HT1080 (cell line): ENCODE measurements around the gene SMIM24. TPM values are rescaled to one million over a fixed set of nuclear protein-coding genes. Genes with fewer than 3 reads are reported as not detected.
"Not testable (repeated sequence)": the region's sequence is repeated elsewhere in the genome, so short reads cannot be mapped to it uniquely, and the experiment has no call there.

Experiments used
- DNase-seq: peaks from one replicate; pipeline ENCODE4 v3.0.0-alpha.2; 2015; ENCODE audit warnings: low read depth
- small RNA-seq: library from RNA; depleted of rRNA; stranded (forward); fragments of <200 nt; gene quantifications from one replicate; pipeline ENCODE3, GENCODE V24; 2014
- total RNA-seq: library from RNA; depleted of rRNA; stranded (reverse); fragments of >200 nt; shearing (Covaris generic); gene quantifications from 2 replicates; pipeline ENCODE4 v1.2.3, GENCODE V29; 2014; rRNA removed

The SMIM24 gene
- total RNA-seq, 1 experiment from 2014 or later = not detected

GRCh38 chr19:3434630-3435553, 45.4 kb downstream of the SMIM24 start:
- DNase-seq = peak; percentile 95

- no peak for DNase-seq
Observed at GRCh38 chr19:3433805-3434540, 46.4 kb downstream of the SMIM24 start.

GRCh38 chr19:3433313-3433712, 47.0 kb downstream of the SMIM24 start:
- DNase-seq = no peak

- DNase-seq = no peak
Observed at GRCh38 chr19:3431760-3432397, 48.4 kb downstream of the SMIM24 start.

- DNase-seq = not testable (repeated sequence)
Observed at GRCh38 chr19:3430366-3430680, 50.0 kb downstream of the SMIM24 start.

GRCh38 chr19:3426433-3426832, 53.9 kb downstream of the SMIM24 start:
- DNase-seq = no peak

Small RNA genes within 50 kb of the gene (small RNA-seq; reads per million reads assigned to genes)
- gene RF00212 = not detected

Other genes with a start within 250 kb of the SMIM24 start
- 22.5 and 33.2 TPM in 2 replicates for gene NFIC, start 113.9 kb downstream of the SMIM24 start, total RNA-seq
- gene SMIM44, start 2.9 kb upstream of the SMIM24 start, total RNA-seq = not detected in 2 replicates
- gene DOHH, start 20.1 kb upstream of the SMIM24 start, total RNA-seq = 37.0 and 45.3 TPM in 2 replicates
- gene FZR1, start 25.8 kb upstream of the SMIM24 start, total RNA-seq = 60.9 and 73.5 TPM in 2 replicates
- 0.60 TPM in 1 of 2 replicates, not detected in the other for gene TEKTIP1, start 58.6 kb upstream of the SMIM24 start, total RNA-seq
- 109 and 132 TPM in 2 replicates for gene MFSD12, start 77.1 kb upstream of the SMIM24 start, total RNA-seq
- gene HMG20B, start 92.4 kb upstream of the SMIM24 start, total RNA-seq = 57.1 and 69.3 TPM in 2 replicates
- gene GIPC3, start 105.0 kb upstream of the SMIM24 start, total RNA-seq = 0.02 and 0.03 TPM in 2 replicates
- gene TBXA2R, start 126.3 kb upstream of the SMIM24 start, total RNA-seq = 0.40 and 0.96 TPM in 2 replicates
- gene CACTIN, start 146.3 kb upstream of the SMIM24 start, total RNA-seq = 27.8 and 33.4 TPM in 2 replicates
- gene PIP5K1C, start 219.9 kb upstream of the SMIM24 start, total RNA-seq = 8.9 and 15.5 TPM in 2 replicates
- 0.03 TPM in 1 of 2 replicates, not detected in the other for gene TJP3, start 227.9 kb upstream of the SMIM24 start, total RNA-seq